ENCODE results near the gene PTPRJ.

DNA sequence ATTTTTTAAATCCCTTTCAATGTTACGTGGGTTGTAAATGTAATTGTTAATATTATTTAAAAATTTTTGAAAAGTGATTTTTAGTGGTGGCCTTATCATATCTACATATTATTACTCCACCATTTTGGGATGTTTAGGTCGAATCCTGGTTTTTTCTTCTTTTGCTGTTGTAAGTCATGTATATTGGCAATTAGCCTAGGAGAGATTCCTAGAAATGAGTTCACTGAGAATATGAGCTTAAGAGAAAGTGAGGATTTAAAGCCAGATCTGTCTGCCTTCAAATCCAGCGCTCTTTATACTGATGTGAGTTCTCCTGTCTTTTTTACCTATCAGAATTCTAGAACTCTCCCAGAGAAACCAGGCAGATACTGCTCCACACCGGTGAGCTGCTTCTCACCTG is 56.1 kb downstream of the PTPRJ start:
- TF ChIP-seq, protein P1, sequence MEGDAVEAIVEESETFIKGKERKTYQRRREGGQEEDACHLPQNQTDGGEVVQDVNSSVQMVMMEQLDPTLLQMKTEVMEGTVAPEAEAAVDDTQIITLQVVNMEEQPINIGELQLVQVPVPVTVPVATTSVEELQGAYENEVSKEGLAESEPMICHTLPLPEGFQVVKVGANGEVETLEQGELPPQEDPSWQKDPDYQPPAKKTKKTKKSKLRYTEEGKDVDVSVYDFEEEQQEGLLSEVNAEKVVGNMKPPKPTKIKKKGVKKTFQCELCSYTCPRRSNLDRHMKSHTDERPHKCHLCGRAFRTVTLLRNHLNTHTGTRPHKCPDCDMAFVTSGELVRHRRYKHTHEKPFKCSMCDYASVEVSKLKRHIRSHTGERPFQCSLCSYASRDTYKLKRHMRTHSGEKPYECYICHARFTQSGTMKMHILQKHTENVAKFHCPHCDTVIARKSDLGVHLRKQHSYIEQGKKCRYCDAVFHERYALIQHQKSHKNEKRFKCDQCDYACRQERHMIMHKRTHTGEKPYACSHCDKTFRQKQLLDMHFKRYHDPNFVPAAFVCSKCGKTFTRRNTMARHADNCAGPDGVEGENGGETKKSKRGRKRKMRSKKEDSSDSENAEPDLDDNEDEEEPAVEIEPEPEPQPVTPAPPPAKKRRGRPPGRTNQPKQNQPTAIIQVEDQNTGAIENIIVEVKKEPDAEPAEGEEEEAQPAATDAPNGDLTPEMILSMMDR (IDR thresholded peaks at IDR 0.05; ENCODE audit: insufficient read depth, low read depth, low read length): no peak
- no peak for TF ChIP-seq EZH2 (IDR thresholded peaks at IDR 0.05; ENCODE audit: insufficient read depth, low read length)

Data from astrocyte (in vitro differentiated cells and primary cell).